GM18907 (cell line): Measurements from ENCODE around the gene SELENOK.

ENCODE experiments used
- ATAC-seq: cut with Tn5 transposase; IDR thresholded peaks from one replicate; pipeline ENCODE4 v1.9.1; 2021; ENCODE audit warnings: mild to moderate bottlenecking, moderate library complexity; ENCODE audit not compliant: unreplicated experiment

SELENOK gene

GRCh38 chr3:53884623-53885022 lies 7.0 kb downstream of the SELENOK start:
- no peak for ATAC-seq

GRCh38 chr3:53883008-53883407 lies 8.7 kb downstream of the SELENOK start:
- no peak for ATAC-seq

DNA sequence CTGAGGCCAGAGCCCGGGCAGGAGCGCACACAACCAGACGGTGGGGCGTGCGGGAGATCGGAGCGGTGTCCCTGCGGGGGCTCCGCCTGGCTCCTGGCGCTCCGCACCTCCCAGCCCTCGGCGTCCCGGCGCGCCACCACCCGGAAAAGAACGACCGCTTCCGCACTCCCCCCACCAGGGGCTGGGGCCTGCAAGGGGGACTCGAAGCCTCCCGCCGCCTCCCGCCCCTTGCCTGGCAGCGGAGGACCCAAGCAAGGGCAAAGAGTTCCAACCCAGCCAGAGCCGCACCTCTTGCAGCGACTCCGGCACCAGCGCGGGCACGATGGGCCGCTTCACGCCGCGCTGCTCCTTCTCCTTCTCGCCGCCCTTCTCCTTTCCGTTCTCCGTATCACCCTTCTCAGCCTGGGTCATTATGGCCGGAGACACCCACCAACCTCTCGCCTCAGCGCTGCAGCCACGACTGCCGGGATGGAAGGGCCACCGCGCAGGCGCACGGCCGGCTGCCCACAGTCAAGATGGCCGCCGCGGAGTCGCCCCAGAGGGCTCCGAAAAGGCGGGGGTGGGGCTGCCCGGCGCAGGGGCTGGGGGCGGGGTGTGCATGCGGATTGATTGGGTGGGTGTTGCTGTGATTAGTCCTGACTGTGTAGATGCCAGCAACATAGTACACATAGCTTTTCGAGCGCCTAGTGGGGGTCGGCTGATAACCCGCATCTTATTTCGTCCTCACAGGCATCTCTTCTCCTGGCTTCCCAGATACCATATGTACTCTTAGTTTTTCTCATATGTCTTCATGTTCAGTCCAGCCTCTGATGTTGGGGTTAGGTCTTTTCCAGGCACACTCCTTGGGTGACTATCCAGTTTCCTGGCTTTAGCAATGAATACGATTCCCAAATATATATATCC lies 9.7 kb downstream of the SELENOK start, which contains the start of gene ACTR8:
TSS of gene ACTR8 (minus strand) at position 462 of the 903 bp plus-strand sequence. CDS start at position 411, 51 bp downstream.
- ATAC-seq, result peak; percentile 75

GRCh38 chr3:53880396-53881345 lies 11.0 kb downstream of the SELENOK start:
- no peak for ATAC-seq

DNA sequence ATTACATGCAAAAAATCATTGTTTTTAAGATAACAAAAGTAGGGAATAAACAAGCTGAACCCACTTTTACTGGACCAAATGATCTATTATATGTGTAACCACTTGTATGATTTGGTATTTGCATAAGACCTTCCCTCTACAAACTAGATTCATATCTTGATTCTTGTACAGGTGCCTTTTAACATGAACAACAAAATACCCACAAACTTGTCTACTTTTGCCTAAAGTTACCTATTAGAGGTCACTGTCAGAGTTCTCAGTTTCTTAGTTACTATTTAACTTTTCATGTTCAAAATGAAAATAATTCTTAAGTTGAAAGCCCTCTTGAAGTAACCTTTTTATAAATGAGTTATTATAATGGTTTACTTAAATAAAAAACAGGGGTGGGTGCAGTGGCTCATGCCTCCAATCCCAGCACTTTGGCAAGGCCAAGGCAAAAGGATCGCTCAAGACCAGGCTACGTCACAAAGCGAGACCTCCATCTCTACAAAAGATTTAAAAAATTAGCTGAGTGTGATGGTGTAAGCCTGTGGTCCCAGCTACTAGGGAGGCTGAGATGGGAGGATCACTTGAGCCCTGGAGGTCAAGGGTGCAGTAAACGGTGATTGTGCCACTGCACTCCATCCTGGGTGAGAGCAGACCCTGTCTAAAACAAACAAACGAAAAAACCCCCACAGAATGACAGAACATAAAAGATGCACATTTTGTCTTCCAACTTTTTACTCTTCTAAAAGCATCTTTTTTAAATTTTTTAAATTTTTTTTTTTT lies 25.7 kb downstream of the SELENOK start:
- ATAC-seq, result peak; percentile 74

- ATAC-seq, result peak; percentile 49
These were observed 28.5 kb downstream of the SELENOK start for GRCh38 chr3:53863145-53863544.

- no peak for ATAC-seq
These were observed 29.4 kb downstream of the SELENOK start for GRCh38 chr3:53862241-53862640.

DNA sequence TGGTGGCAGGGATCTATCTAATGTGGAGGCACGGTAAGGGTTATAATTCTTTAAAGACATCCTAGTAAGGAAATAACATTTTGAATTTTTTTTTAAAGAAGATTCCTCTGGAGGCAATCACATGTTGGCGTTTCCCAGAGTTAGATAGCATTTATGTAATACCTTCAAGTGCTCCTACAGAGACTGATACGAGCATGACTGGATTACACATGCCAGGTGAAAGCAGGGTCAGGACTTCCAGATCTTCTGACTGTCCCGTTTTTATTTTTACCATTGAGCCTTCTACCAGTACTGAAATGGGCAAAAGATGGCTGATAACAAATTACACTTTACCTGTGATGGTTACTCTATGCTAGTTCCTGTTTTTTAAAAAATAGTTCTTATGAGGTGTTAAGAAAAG lies 31.5 kb downstream of the SELENOK start:
- no peak for ATAC-seq

DNA sequence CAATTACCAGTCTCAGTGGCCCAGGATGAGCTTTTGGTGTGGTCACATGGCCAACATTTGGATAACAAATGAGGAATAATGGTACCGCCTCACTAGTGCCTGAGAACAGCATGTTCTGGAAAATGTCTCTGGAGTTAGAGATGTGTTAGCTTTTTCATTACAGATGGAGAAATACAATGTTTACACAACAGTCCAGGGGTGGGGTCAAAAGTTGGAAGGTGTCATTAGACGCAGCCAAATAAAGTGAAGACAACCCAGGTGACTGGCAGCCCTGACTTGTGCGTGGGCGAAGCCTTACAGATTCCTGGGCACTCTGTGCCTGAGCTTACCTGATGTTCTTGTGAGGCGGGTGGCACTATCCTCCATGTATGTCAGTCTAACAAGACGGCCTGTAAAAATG lies 32.5 kb downstream of the SELENOK start:
- no peak for ATAC-seq

- ATAC-seq, result no peak
These were observed 33.4 kb downstream of the SELENOK start for GRCh38 chr3:53858096-53858741.

DNA sequence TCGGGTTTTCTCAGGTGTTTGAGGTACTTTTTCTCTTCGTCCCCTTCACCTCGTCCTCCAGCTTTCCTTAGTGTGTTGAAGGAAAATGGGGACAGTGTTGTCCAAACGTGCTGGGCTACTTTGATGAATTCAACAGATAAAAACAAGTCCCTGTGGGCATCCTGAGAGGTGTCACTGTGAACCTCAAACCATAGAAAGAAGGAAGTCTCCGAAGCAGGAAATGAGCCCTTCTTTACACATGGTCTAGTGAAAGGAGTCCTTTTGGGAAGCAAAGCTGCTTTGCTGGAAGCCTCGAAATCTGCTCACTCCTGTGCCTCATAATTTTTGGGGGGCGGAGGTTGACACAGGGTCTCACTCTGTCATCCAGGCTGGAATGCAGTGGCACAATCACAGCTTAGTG lies 34.7 kb downstream of the SELENOK start:
- ATAC-seq, result no peak

GRCh38 chr3:53850895-53851294 lies 40.8 kb downstream of the SELENOK start:
- no peak for ATAC-seq

- no peak for ATAC-seq
These were observed 41.7 kb downstream of the SELENOK start for GRCh38 chr3:53849916-53850315.

GRCh38 chr3:53846851-53847155 lies 44.9 kb downstream of the SELENOK start:
- no peak for ATAC-seq

GRCh38 chr3:53846134-53846850 lies 45.4 kb downstream of the SELENOK start, which contains the start of the genes CHDH and IL17RB:
Gene CHDH, minus strand, starts transcription at chr3:53846419. Its CDS starts 22,411 bp downstream, at chr3:53824008.
Gene IL17RB, plus strand, starts transcription at chr3:53846568. Its CDS starts 21 bp downstream, at chr3:53846589.
- peak; percentile 39 for ATAC-seq

DNA sequence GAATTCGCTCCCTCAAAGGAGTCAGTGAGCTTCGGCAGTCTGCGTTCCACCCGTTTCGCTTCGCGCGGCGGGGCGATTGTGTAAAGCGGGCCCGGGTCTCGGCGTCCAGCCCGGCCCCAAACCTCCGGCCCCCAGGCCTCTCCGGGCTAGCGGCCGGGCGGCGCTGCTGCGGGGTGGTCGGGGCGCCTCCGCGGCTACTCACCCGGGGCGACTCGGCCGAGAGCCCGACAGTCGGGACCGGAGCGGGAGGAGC lies 45.9 kb downstream of the SELENOK start:
- peak; percentile 1 for ATAC-seq

DNA sequence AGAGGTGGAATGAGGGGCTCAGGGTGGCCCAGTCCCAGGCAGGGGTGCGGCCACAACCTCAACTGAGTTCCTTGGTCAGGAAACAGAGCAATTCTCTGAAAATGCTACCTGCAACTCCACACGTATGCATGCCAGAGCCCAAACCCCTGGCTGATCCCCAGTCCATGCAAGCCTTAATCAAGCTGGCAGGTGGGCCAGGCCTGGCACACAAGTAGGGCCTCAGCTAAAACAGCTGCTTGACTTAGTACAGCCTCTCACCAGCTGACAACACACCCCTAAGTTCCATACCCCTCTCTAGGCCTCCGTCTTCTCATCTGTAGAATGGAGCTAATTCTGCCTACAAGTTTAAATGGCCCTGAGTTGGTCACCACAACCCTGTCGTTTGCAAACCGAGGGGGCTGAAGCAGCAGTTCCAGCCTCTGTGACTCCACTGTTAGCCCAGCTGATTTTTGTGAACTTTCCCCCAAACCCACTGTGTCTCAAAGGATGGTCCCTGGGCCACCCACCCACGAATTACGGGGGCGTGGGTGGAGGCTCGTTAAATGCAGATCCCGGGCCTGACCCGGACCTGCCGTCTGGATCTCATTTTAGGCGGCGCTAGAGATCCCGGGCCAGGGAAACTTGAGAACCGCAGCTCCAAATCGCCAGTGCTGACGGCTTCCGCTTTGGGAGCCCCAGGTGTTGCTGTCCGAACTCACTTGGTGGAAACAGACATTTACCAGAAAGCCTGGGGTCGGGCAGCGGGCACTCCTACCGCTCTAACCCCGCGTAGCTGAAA lies 46.4 kb downstream of the SELENOK start:
- peak; percentile 12 for ATAC-seq

GRCh38 chr3:53844262-53845102 lies 47.2 kb downstream of the SELENOK start:
- ATAC-seq, result peak; percentile 10
